ENCODE results near the gene AMN1. TPM values are rescaled to one million over a fixed set of nuclear protein-coding genes. Genes with fewer than 3 reads are reported as not detected.
"Not testable (repeated sequence)": the region's sequence is repeated elsewhere in the genome, so short reads cannot be mapped to it uniquely, and the experiment has no call there.

Gene AMN1
- total and polyA plus RNA-seq, 2 donors from 2014 or later: 12.5 to 13.9 TPM

GRCh38 chr12:31736472-31736871 is 7.7 kb upstream of the AMN1 start:
- DNase-seq (no peak), FAIRE-seq (no peak)
- peaks cover 0 to 6% (median 2%) of the 10 kb centered on the region in 3 donors for H3K4me1 ChIP-seq (ENCODE audit: control insufficient read depth in 2 of 3, insufficient read depth in 2 of 3, low read depth in 1 of 3, low read length in 3 of 3)
- H3K27me3 ChIP-seq (ENCODE audit: control insufficient read depth, insufficient read depth, low read length): no peaks in the 10 kb centered on the region
- no peak overlapping the region for H3K4me3 ChIP-seq (ENCODE audit: low read length in 3 of 3)
- no peak overlapping the region for H3K9ac ChIP-seq (ENCODE audit: low read length in 3 of 3)
- TF ChIP-seq CTCF (IDR thresholded peaks at IDR 0.05; ENCODE audit: borderline replicate concordance, extremely low read depth, insufficient read depth): no peak
- H3K9me3 ChIP-seq (ENCODE audit: control insufficient read depth in 2 of 3, insufficient read depth in 1 of 3, low read length in 3 of 3): no peaks in the 10 kb centered on the region
- no peaks in the 10 kb centered on the region for H3K36me3 ChIP-seq (ENCODE audit: control insufficient read depth in 2 of 3, insufficient read depth in 3 of 3, low read length in 3 of 3)
- intact Hi-C loops (cut with DNase I): no loop called here
- H3K27ac ChIP-seq (ENCODE audit: low read depth in 2 of 2, low read length in 2 of 2): no peak overlapping the region

GRCh38 chr12:31733549-31734432 is 5.0 kb upstream of the AMN1 start:
- not testable (repeated sequence) for H3K9ac ChIP-seq (ENCODE audit: low read length in 3 of 3)

GRCh38 chr12:31732926-31733548 is 4.2 kb upstream of the AMN1 start:
- intact Hi-C loops (cut with DNase I): no loop called here
- H3K9ac ChIP-seq (ENCODE audit: low read length in 3 of 3): no peak overlapping the region
- FAIRE-seq: no peak

More at GRCh38 chr12:31733549-31734432, 5.0 kb upstream of the AMN1 start:
- H3K9me3 ChIP-seq (ENCODE audit: control insufficient read depth in 2 of 3, insufficient read depth in 1 of 3, low read length in 3 of 3); H3K4me3 ChIP-seq (ENCODE audit: low read length in 3 of 3); H3K36me3 ChIP-seq (ENCODE audit: control insufficient read depth in 2 of 3, insufficient read depth in 3 of 3, low read length in 3 of 3); DNase-seq; intact Hi-C loops (cut with DNase I); H3K27me3 ChIP-seq (ENCODE audit: control insufficient read depth, insufficient read depth, low read length); FAIRE-seq: not testable (repeated sequence)
- Histone ChIP-seq H3K27ac (ENCODE audit: low read depth in 2 of 2, low read length in 2 of 2) (peak overlapping the region in 1 of 2 donors; percentile 71), H3K4me1 (ENCODE audit: control insufficient read depth in 2 of 3, insufficient read depth in 2 of 3, low read depth in 1 of 3, low read length in 3 of 3) (peaks cover 5 to 14% (median 7%) of the 10 kb centered on the region in 3 donors)

GRCh38 chr12:31731203-31731602 is 2.4 kb upstream of the AMN1 start:
- FAIRE-seq; H3K9me3 ChIP-seq (ENCODE audit: control insufficient read depth in 2 of 3, insufficient read depth in 1 of 3, low read length in 3 of 3); H3K36me3 ChIP-seq (ENCODE audit: control insufficient read depth in 2 of 3, insufficient read depth in 3 of 3, low read length in 3 of 3); H3K4me3 ChIP-seq (ENCODE audit: low read length in 3 of 3); intact Hi-C loops (cut with DNase I); DNase-seq; H3K9ac ChIP-seq (ENCODE audit: low read length in 3 of 3); H3K27me3 ChIP-seq (ENCODE audit: control insufficient read depth, insufficient read depth, low read length): not testable (repeated sequence)
- Histone ChIP-seq H3K4me1 (ENCODE audit: control insufficient read depth in 2 of 3, insufficient read depth in 2 of 3, low read depth in 1 of 3, low read length in 3 of 3) (peaks cover 5 to 14% (median 7%) of the 10 kb centered on the region in 3 donors), H3K27ac (ENCODE audit: low read depth in 2 of 2, low read length in 2 of 2) (peak overlapping the region; percentile 12 to 49)

More at GRCh38 chr12:31732926-31733548, 4.2 kb upstream of the AMN1 start:
- DNase-seq: no peak
- no peak for TF ChIP-seq CTCF (IDR thresholded peaks at IDR 0.05; ENCODE audit: borderline replicate concordance, extremely low read depth, insufficient read depth)
- Histone ChIP-seq H3K36me3 (ENCODE audit: control insufficient read depth in 2 of 3, insufficient read depth in 3 of 3, low read length in 3 of 3) (no peaks in the 10 kb centered on the region), H3K4me1 (ENCODE audit: control insufficient read depth in 2 of 3, insufficient read depth in 2 of 3, low read depth in 1 of 3, low read length in 3 of 3) (peaks cover 5 to 14% (median 7%) of the 10 kb centered on the region in 3 donors), H3K27me3 (ENCODE audit: control insufficient read depth, insufficient read depth, low read length) (no peaks in the 10 kb centered on the region), H3K4me3 (ENCODE audit: low read length in 3 of 3) (no peak overlapping the region), H3K9me3 (ENCODE audit: control insufficient read depth in 2 of 3, insufficient read depth in 1 of 3, low read length in 3 of 3) (peaks cover 0 to 3% (median 0%) of the 10 kb centered on the region in 3 donors), H3K27ac (ENCODE audit: low read depth in 2 of 2, low read length in 2 of 2) (peak overlapping the region; percentile 55 to 71)

Data from kidney (tissue), 14 donors.